Esophagus muscularis mucosa (tissue), 3 donors: ENCODE results near the gene PLXNA4.

ENCODE experiments used
- POLR2A ChIP-seq: fragments of 450-650 bp; IDR thresholded peaks from one replicate; pipeline ENCODE4 v1.6.1; 2017; ENCODE audit warnings: antibody characterized with exemption, moderate library complexity, mild to moderate bottlenecking, low read depth
- TF ChIP-seq, protein P1 (sequence below), 3 experiments: fragments of 200-600 bp in 2 of 3; fragments of 450-650 bp in 1 of 3; sonication (generic) in 2 of 3; IDR thresholded peaks; one replicate each; pipeline ENCODE4 v1.5.1; 2017 to 2019; ENCODE audit warnings: antibody characterized with exemption in 3 of 3, mild to moderate bottlenecking in 2 of 3, moderate library complexity in 1 of 3

DNA sequence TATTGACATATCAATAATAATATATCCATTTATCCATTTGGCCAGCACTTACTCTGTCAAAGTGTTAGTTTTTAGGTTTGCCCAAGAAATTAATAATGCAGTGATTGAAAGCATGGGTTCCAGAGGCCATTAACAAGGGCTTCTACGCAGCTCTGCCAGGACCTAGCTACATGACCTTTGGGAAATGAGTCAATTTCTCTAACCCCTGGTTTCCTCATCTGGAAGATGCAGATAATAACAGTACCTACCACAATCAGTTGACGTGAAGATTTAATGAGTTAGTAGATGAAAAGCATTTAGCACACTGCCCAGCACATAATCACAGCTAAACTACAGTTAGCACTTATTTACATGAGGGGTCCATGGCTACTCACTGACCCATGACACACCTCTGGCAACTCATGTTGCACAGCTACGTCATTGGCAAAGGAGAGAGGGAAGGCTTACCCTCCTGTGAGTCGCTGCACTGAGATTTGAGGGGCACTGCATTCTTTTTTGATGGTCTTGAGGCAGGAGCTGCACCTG, 263.7 kb downstream of the PLXNA4 start:
- TF ChIP-seq, protein P1, sequence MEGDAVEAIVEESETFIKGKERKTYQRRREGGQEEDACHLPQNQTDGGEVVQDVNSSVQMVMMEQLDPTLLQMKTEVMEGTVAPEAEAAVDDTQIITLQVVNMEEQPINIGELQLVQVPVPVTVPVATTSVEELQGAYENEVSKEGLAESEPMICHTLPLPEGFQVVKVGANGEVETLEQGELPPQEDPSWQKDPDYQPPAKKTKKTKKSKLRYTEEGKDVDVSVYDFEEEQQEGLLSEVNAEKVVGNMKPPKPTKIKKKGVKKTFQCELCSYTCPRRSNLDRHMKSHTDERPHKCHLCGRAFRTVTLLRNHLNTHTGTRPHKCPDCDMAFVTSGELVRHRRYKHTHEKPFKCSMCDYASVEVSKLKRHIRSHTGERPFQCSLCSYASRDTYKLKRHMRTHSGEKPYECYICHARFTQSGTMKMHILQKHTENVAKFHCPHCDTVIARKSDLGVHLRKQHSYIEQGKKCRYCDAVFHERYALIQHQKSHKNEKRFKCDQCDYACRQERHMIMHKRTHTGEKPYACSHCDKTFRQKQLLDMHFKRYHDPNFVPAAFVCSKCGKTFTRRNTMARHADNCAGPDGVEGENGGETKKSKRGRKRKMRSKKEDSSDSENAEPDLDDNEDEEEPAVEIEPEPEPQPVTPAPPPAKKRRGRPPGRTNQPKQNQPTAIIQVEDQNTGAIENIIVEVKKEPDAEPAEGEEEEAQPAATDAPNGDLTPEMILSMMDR (IDR thresholded peaks at IDR 0.05) = no peak
- no peak for TF ChIP-seq POLR2A
